Epithelial cell of prostate (primary cell): ENCODE measurements around the gene ALDH4A1.
A peak's percentile ranks its signal among the peaks of the same experiment; 100 is the strongest.

Experiments used
- DNase-seq: peaks from one replicate; pipeline ENCODE4 v3.0.0-alpha.2; 2011; ENCODE audit warnings: low read depth, low spot score
- H3K27ac ChIP-seq: fragments of 450-650 bp; 2 replicates; pipeline ENCODE4 v1.5.1; 2017; ENCODE audit warnings: mild to moderate bottlenecking

ALDH4A1 gene, protein sequence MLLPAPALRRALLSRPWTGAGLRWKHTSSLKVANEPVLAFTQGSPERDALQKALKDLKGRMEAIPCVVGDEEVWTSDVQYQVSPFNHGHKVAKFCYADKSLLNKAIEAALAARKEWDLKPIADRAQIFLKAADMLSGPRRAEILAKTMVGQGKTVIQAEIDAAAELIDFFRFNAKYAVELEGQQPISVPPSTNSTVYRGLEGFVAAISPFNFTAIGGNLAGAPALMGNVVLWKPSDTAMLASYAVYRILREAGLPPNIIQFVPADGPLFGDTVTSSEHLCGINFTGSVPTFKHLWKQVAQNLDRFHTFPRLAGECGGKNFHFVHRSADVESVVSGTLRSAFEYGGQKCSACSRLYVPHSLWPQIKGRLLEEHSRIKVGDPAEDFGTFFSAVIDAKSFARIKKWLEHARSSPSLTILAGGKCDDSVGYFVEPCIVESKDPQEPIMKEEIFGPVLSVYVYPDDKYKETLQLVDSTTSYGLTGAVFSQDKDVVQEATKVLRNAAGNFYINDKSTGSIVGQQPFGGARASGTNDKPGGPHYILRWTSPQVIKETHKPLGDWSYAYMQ

DNA sequence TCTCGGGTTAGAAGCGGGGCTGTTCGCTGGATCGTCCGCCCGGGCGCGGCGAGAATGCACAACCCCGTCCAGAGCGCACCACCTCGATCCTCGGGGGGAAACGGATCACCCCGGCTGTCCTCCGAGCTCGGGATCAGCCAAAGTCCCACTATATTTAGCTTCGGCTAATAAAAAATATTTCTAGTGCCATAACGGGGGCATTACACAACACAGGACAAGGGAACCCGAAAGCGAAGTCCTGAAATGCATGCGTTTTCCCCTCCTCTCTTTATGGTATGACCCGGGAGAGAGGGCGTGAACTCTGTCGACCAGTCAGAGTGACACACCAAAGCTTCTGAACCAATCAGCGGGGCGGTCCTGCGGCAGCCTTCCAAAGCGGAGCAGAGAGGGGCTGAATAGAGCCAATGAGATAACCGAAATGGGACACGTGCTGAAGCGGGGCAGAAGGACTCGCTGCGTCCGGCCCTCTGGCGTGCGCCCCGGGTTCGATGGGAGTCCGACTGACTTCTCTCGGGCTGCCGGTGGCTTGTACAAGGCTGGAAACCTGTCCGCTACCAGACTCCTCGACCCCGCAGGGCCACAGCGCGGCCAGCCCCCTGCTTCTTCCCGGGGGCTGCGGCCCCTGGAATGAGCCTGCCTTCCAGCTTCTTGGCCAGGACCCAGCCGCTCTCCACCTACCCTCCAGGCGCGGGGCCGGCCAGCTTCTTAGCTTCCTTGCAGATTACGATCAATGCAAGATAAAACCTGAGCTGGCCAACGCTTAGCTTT, at the start of gene ALDH4A1:
ALDH4A1 (minus strand) TSS at position 33 of the 768 bp plus-strand sequence; CDS start at position 1, 32 bp downstream.
- peak; percentile 91 for DNase-seq

DNA sequence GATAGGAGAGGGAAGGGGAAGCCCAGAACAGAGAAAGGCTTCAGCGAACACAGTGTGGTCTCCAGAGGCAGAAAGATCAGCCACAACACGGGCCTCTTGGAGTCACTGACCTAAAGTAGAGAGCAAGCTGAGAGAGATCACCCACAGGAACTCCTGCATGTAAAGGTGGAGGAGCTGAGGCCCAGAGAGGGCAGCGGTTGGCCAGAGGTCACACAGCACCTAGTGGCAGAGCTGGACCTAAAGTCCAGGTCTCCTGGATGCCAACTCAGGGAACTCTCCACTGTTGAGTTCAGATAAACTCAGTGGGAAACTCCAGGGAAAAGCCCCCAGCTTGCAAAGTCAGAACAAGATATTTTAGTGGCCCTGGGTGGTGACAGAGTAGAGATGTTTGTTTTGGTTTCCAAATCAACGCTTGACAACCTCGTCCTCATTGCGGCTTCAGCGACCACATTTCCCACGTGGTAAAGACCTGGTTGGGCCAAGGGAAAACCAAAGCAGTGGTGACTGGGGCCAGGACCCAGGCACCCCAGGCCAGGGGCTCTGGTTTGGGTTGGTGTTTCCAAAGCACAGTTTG, 49.5 kb upstream of the ALDH4A1 start:
- no peak for DNase-seq
- H3K27ac ChIP-seq = peak overlapping the region; percentile 92

More for the DNA sequence above, at the start of gene ALDH4A1:
- H3K27ac ChIP-seq = peak within 1 kb of the TSS; percentile 74

DNA sequence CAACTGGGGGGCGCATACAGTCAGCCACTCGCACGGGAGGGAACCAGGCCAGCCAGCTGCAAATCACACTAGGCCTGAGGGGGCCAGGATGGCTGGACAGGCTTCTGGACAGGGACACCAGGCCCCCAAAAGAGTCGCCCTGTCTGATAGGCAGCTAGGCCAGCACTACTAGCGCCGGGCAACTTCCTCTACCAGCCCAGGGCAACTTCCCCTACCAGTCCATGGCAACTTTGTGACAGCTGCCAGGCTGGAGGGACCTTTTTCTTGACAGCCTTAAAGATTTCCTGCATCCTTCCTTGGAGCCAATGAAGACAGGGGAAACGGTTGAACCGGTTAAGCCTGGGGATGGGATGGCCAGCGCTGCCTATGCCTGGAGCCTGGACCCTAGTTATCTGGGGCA, 49.1 kb upstream of the ALDH4A1 start:
- no peak for DNase-seq
- H3K27ac ChIP-seq = peak overlapping the region; percentile 92

DNA sequence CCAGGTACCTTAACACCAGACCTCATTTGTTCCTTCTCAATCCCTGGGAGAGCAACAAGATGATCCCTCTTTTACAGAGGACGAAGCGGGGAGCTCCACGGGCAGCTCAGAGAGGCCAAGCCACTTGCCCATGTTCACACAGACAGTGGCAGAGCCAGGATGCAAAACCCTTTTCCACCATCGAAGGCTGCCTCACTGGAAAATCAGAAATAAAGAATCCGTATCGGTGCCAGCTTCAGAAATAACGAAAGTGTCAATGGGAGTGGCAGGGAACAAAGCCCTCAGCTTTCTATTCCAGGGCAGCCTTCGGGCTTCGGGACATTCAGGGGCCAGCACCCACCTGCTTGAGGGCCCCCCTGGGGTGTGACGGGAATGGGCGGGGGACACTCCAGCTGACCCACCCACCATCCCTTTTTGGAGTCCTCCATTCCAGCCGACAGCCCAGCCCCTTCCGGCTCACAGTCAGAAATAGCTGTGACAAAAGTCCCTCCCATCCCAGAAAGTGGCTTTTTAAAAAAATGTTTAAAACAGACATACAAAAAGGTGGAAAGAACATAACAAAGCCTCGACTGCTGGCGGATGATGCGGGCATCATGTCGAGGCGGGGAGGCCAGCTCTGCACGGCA, 48.2 kb upstream of the ALDH4A1 start:
- DNase-seq = no peak
- H3K27ac ChIP-seq = peak overlapping the region; percentile 92

DNA sequence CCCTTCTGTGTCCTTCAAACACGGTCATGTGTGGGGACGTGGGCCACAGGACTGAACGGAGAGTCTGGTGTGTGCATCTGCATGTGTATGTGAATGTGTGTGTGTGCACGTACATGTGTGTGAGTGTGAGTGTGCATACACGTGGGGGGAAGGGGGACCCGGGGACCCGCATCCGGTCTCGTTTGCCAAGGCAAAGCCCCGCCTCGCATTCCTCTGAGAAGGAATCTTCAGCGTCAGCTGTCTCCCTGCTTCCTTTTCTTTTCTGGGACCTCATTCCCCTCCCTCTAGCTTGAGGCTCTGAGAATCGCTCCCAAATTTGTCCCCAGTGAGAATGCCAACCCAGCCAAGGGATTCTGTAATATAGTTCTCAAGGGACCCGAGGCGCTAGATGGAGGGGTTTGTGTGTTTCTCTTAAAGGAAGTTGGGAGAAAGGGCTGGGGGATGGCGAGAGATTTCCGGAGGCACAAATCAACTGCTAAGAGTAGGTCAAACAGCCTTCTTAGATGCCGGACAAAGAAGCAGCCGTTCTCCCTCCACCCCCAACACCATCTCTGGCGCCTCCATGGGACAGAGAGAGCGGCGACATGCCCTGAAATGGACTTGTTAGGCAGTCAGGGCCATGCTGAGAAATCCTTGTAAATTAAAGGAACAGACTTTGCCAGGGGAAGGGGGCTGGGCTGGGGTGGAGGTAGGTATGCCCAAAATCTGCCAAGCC, 47.5 kb upstream of the ALDH4A1 start:
- peak overlapping the region; percentile 92 for H3K27ac ChIP-seq
- DNase-seq = no peak

DNA sequence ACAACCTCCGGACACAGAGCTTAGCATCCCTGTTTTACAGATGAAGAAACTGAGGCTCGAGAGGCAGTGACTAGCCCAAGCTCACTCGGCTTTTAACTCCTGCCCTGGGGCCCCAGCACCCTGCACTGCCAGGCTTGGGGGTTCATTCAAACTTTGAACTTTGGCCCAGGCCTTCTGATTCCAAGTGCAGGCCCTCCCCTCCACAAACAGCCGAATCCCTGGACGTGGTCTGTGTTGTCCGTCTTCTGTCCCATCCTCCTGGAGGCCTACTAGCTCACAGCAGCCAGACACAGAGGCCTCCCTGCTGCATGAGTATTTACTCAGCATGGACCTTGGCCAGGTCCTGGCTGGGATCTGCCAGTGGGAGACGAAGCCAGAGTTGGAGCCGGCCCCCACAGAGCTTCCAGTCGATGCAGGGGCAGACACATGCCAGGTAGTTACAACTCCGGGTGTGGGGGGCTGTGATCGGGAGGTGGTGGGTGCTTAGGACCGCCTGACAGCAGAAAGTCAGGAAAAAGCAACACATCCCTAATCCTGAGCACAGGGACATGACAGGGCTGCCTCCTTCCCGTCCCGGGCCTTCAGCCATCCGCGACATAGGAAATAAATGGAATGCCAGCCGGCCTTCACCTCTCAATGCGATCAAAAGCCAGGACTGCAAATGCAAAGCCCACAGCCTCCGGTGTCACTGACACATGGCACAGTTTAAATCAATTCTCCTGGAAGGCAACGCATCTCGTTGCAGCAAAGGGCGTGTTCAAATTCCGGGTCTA, 46.7 kb upstream of the ALDH4A1 start:
- peak overlapping the region; percentile 92 for H3K27ac ChIP-seq

DNA sequence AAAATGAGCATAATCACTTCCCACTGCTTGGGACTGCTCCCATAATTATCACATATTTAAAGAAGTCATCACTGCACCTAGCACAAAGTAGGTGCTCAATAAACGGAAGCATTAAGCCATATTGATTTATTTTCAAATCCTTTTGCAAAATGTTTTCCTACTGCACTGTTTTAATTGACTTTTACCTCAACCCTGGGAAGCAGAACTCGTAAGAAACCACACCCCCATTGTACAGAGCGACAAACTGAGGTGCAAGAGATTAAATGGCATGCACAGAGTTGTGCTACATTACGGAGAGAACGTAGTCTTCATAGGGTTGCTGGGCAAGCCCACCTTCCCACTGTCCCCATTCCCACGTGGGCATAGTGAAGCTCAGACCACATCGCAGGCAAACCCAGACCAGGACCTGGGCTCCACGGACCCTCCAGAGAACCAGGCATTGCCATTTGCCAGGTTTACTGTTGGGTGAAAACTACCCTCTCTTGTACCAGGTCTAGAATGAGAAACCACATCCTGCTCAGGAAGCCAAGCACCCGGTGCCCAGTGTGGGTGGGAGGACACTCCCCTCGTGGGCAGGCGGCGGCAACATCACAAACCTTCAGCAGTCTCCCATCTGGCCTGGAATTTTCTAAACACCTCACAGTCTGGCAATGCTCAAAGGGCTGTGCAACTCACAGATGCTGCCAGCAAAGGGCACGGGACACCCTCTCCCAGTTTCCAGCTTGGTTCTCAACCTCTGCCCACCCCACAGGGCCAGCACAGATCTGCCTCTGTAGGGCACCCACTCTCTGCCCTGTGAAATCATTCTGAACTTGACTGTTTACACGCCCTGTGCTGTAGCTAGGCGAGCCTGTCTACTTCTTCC, 45.9 kb upstream of the ALDH4A1 start:
- DNase-seq = no peak
- peak overlapping the region; percentile 92 for H3K27ac ChIP-seq

More for the DNA sequence above, 46.7 kb upstream of the ALDH4A1 start:
- DNase-seq = no peak

DNA sequence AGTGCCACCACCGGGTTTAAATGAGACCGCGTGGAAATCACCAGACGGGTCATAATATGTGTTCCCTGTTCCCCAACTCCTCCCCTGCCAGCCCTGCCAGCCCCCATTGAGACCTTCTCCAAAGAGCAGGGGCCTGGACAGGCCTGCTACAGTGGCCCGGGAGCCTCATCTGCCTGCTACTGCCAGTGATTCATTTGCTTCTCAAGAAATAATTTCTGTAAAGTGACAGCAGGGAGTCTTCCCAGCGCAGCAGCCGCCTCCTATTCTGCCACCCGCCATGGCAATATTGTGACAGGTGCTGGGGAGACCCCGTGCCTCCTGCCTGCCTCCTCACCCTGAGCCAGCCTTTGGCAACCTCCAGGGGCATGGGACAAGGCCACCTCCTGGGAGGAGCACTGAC, 45.2 kb upstream of the ALDH4A1 start:
- DNase-seq = no peak

DNA sequence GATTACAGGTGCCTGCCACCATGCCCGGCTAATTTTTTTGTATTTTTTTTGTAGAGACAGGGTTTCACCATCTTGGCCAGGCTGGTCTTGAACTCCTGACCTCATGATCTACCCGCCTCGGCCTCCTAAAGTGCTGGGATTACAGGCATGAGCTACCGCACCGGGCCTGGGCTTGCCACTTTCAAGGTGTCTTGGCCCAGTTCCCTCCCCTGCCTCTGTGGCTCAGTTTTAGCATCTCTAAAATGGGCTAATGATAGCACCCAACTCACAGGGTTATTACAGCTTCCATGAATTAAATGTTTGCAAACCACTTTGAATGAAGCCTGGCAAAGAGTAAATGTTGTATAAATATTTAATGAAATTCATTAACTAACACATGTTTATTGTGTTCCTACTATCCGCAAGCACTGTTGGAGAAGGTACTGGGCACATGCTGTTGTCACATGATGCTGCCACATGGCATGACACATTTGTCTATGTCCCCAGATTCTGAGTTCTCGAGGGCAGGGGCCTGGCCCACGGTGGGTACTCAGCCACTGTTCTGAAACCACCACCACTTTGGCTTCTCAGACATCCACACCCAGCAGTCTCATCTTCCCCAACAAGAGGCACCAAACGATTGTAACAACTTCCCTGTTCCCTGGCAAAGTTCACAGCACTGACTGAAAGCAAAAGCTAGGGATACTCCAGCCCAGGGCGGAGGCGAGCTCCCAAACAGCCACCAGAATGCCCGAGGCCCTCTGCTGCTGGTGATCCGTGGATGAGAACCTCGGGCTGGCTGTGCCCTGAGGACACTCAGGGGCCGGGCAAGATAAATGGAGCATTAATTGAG, 44.4 kb upstream of the ALDH4A1 start:
- H3K27ac ChIP-seq = peak overlapping the region; percentile 92
- no peak for DNase-seq

More for the DNA sequence above, 45.2 kb upstream of the ALDH4A1 start:
- peak overlapping the region; percentile 92 for H3K27ac ChIP-seq

DNA sequence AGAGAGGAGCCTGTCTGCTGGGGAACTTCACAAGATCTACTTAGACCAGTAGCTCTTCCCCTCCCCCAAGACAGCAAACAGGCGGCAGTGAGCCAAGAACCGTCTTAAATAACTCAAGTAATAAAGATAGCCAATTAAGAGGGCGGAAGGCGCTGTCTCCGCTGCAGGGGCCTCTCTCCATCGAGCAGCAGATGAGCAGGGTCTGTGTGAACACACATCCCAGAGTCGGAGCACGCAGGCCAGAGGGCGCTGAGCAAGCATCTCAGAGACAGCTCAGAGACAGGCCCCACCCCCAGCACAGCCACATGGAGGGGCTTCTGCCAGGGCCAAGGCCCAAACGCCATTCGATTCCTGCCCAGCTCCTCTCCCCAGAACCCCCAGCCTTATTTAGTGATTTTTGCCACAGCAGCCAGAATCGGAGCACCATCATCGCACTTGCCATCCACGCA, 43.1 kb upstream of the ALDH4A1 start:
- peak overlapping the region; percentile 34 for H3K27ac ChIP-seq
- no peak for DNase-seq

DNA sequence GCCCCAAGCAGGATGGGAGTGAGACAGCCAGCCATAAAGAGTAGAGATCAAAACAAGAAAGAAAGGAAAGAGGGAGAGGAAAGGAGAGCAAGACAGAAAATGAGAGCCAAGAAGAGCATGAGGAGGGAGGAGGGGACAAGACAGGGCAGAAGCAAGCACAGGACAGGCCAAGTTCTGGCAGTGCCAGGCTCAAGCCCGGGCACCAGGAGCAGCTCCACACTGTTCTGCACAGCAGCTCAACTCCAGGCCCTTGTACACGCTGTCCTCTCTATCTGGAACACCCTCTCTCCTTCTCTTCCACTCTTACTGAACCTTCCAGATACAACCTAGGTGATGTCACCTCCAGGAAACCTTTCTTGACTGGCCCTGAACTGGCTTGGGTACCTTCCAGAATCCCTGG, 42.5 kb upstream of the ALDH4A1 start:
- DNase-seq = no peak
- peak overlapping the region; percentile 34 for H3K27ac ChIP-seq

DNA sequence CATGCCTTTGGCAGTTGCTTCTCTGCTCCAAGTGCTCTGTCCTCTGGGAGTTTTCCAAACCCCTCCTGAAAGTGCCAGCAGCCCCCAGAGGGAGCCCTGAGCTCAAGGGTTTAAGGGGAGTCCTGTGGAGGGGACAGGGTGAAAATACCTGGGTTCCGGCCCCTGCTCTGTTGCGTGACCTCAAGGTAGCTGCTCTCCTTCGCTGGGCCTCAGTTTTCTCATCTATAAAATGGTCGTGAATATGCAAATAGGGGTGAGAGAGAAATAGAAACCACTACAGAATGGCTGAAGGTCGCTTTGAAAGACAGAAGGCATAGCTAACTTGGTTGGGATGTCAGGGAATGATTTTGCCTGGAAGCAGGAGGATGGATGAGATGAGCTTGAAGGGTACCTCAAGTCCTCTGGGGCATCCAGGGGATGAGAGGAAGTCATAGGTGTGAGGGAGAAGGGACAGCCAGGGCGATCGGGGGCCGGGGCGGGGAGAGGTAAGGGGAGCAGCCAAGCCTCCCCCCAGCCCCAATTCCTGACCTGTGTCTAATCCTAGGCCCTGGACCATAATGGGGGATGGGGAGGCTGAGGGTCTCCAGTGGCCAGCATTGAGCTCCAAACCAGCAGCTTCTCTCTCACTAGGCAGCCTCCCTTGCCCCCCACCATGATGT, 41.7 kb upstream of the ALDH4A1 start:
- H3K27ac ChIP-seq = peak overlapping the region; percentile 34
- DNase-seq = no peak

DNA sequence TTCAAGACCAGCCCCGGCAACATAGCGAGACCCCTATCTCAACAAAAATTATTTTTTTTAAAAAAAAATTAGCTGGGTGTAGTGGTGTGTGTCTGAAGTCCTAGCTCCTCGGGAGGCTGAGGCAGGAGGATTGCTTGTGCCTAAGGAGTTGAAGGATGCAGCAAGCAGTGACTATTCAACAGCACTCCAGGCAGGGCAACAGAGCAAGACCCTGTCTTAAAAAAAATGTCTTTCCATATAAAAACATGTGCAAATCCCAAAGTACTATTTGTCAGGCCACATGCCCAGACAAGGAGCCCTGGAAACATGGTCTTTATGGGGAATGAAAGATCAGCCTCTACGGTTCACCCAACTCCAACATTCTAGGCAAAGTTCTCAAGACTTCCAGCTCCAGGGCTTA, 40.8 kb upstream of the ALDH4A1 start:
- no peak for DNase-seq
- H3K27ac ChIP-seq = peak overlapping the region; percentile 89

DNA sequence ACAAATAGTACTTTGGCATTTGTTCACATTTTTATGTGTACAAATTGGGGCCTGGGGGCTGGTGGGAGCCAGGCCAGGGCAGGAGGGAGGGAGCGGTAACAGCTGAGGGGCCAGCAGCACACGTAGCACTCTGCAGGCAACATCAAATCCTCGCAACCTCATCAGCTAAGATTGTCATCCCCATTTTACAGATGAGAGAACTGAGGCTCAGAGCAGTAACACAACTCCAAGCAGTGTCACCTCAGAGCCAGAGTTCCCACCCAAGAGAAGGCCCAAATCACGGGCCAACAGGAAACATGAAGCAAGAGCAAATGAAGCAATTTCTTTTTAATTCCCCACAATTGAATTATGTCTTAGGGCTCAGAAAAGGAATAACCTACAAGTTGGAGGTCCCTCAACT, 40.0 kb upstream of the ALDH4A1 start:
- H3K27ac ChIP-seq = peak overlapping the region; percentile 89

DNA sequence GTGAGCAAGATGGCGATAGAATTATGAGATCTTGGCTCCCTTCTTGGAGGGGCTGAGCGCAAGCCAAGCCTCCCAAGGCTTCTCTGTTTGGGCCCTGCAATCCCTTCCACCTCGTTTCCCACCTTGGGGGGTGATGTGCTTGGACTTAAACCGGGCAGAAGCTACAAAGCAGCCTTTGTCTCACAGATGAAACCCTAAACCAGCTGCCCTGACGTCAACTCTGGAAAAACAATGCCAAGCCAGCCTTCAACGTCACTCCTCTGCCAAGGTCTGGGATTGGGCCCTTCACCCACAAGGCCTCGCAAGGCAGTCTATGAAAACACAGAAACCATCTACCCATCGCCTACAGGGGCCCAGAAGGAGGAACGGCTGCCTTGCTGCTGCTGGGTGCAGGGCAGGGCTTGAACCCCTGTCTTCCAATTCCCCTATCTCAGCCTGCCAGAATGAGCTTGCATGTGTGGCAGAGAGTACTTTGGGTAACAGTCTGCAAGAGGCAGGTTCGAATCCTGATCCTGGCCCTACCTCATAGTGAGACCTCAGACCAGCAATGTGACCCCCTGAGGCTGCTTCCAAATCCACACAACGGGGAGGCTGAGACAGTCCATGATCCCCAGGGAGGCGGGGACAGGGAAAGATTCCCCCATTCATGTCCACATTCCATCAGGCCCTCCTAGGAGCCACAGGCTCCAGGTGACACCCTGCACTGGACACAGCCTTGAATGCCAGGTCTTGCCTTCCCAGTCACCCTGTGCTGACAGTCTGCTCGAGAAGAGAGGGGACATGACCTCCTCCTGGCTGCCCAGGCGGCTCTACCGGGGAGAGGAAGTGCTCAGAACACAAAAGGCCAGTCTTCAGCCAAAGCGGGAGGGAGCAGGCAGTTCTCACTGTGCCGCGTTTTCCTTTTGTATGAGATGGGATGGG, 39.1 kb upstream of the ALDH4A1 start:
- DNase-seq = peak; percentile 61
- H3K27ac ChIP-seq = peak overlapping the region; percentile 89

More for the DNA sequence above, 40.0 kb upstream of the ALDH4A1 start:
- no peak for DNase-seq
